HG02610 (cell line): ENCODE data around the gene CDH4.

Experiments used
- ATAC-seq: cut with Tn5 transposase; IDR thresholded peaks from one replicate; pipeline ENCODE4 v1.9.1; 2021; ENCODE audit warnings: mild to moderate bottlenecking, moderate library complexity; ENCODE audit not compliant: unreplicated experiment

Gene CDH4

GRCh38 chr20:61723529-61724257 lies 471.6 kb downstream of the CDH4 start:
- no peak for ATAC-seq

- ATAC-seq = no peak
These were observed 472.3 kb downstream of the CDH4 start for GRCh38 chr20:61724376-61724775.

GRCh38 chr20:61725145-61725544 lies 473.1 kb downstream of the CDH4 start:
- ATAC-seq = no peak

GRCh38 chr20:61725966-61726365 lies 473.9 kb downstream of the CDH4 start:
- no peak for ATAC-seq

- ATAC-seq = no peak
These were observed 474.9 kb downstream of the CDH4 start for GRCh38 chr20:61726979-61727378.

GRCh38 chr20:61727761-61728160 lies 475.7 kb downstream of the CDH4 start:
- ATAC-seq = no peak

- no peak for ATAC-seq
These were observed 476.3 kb downstream of the CDH4 start for GRCh38 chr20:61728326-61728725.

- ATAC-seq = no peak
These were observed 477.0 kb downstream of the CDH4 start for GRCh38 chr20:61728786-61729770.

- no peak for ATAC-seq
These were observed 478.7 kb downstream of the CDH4 start for GRCh38 chr20:61730631-61731362.

- ATAC-seq = no peak
These were observed 479.5 kb downstream of the CDH4 start for GRCh38 chr20:61731363-61732181.

GRCh38 chr20:61732511-61733210 lies 480.6 kb downstream of the CDH4 start:
- no peak for ATAC-seq

GRCh38 chr20:61733216-61733615 lies 481.2 kb downstream of the CDH4 start:
- ATAC-seq = no peak

- no peak for ATAC-seq
These were observed 482.1 kb downstream of the CDH4 start for GRCh38 chr20:61733891-61734732.

- no peak for ATAC-seq
These were observed 482.9 kb downstream of the CDH4 start for GRCh38 chr20:61734733-61735502.

GRCh38 chr20:61735503-61735785 lies 483.4 kb downstream of the CDH4 start:
- ATAC-seq = no peak

GRCh38 chr20:61736001-61736635 lies 484.1 kb downstream of the CDH4 start:
- ATAC-seq = no peak

- ATAC-seq = no peak
These were observed 484.8 kb downstream of the CDH4 start for GRCh38 chr20:61736751-61737310.

- ATAC-seq = no peak
These were observed 485.3 kb downstream of the CDH4 start for GRCh38 chr20:61737346-61737745.
